Hepatocyte (in vitro differentiated cells): Measurements from ENCODE around the gene DNAI7.
A peak's percentile ranks its signal among the peaks of the same experiment; 100 is the strongest.

Source experiments
- EZH2 ChIP-seq: fragments of 200-600 bp; sonication (generic); IDR thresholded peaks from 2 replicates; pipeline ENCODE4 v1.6.1; 2016; ENCODE audit warnings: antibody characterized with exemption, mild to moderate bottlenecking, borderline replicate concordance
- TF ChIP-seq, protein P1 (sequence below): fragments of 200-600 bp; sonication (generic); IDR thresholded peaks from 2 replicates; pipeline ENCODE4 v1.5.1; 2016; ENCODE audit warnings: antibody characterized with exemption, mild to moderate bottlenecking; ENCODE audit not compliant: poor library complexity

DNA sequence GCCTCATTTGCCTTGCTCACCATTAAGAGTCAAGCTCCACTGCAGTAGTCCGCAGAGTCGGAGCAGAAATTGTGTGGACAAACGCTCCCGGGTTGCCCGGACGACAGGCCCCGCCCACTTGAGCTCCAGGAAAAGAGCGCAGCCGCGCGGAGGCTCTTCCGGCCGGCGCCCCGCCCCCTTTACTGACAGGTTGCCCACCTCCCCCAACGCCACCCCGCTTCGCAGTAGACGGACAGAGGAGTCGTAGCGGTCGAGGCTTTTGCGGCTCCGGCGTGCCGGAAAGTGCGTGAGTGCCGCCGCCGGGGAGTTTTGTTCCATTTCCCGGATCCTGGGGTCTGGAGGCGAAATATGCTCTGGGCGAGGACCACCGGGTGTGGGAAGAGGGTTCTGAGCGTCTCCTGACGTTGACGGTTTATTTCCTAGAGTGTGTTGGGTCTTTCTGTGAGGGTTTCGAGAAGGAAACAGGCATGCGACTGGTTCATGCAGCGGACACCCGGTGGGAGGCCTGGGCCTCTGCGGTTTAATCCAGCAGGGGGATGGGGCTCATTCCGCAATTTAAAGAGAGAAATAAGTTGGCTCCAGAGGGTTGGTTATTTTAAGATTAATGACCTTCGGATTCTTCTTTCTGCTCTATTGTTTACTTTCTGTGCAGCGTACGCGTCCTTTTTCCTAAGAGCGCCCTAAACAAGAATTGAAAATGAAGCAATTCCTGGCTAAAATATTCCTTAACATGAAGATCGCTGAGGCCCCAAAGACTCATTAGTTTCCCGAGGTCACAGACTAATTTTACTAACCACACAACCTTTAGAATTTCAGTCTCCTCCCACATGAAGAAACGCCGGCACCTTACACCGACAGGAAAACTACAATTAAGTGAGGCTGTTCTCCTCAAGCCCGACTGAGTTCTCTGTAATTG, at the start of gene DNAI7, which contains the start of gene ETFRF1:
- TF ChIP-seq, protein P1, sequence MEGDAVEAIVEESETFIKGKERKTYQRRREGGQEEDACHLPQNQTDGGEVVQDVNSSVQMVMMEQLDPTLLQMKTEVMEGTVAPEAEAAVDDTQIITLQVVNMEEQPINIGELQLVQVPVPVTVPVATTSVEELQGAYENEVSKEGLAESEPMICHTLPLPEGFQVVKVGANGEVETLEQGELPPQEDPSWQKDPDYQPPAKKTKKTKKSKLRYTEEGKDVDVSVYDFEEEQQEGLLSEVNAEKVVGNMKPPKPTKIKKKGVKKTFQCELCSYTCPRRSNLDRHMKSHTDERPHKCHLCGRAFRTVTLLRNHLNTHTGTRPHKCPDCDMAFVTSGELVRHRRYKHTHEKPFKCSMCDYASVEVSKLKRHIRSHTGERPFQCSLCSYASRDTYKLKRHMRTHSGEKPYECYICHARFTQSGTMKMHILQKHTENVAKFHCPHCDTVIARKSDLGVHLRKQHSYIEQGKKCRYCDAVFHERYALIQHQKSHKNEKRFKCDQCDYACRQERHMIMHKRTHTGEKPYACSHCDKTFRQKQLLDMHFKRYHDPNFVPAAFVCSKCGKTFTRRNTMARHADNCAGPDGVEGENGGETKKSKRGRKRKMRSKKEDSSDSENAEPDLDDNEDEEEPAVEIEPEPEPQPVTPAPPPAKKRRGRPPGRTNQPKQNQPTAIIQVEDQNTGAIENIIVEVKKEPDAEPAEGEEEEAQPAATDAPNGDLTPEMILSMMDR, result peak; percentile 7
- no peak for TF ChIP-seq EZH2
